Epithelial cell of esophagus (primary cell): ENCODE measurements around the gene FREM3.
A peak's percentile ranks its signal among the peaks of the same experiment; 100 is the strongest.

ENCODE experiments used
- DNase-seq: peaks from one replicate; pipeline ENCODE4 v3.0.0; 2010; ENCODE audit warnings: low read depth
- H3K4me3 ChIP-seq: 2 replicates; pipeline ENCODE4 v1.5.1; 2011; ENCODE audit warnings: mild to moderate bottlenecking, low read length, control low read depth
- TF ChIP-seq, protein P1 (sequence below): IDR thresholded peaks from 2 replicates; pipeline ENCODE4 v1.5.1; 2011; ENCODE audit warnings: low read depth, mild to moderate bottlenecking, low read length, control low read depth, inconsistent platforms; ENCODE audit not compliant: insufficient read depth; ENCODE audit errors: missing control alignments

FREM3 gene

GRCh38 chr4:143617994-143618679 lies 82.3 kb downstream of the FREM3 start:
- H3K4me3 ChIP-seq: no peak overlapping the region
- no peak for DNase-seq
- TF ChIP-seq, protein P1, sequence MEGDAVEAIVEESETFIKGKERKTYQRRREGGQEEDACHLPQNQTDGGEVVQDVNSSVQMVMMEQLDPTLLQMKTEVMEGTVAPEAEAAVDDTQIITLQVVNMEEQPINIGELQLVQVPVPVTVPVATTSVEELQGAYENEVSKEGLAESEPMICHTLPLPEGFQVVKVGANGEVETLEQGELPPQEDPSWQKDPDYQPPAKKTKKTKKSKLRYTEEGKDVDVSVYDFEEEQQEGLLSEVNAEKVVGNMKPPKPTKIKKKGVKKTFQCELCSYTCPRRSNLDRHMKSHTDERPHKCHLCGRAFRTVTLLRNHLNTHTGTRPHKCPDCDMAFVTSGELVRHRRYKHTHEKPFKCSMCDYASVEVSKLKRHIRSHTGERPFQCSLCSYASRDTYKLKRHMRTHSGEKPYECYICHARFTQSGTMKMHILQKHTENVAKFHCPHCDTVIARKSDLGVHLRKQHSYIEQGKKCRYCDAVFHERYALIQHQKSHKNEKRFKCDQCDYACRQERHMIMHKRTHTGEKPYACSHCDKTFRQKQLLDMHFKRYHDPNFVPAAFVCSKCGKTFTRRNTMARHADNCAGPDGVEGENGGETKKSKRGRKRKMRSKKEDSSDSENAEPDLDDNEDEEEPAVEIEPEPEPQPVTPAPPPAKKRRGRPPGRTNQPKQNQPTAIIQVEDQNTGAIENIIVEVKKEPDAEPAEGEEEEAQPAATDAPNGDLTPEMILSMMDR: no peak

DNA sequence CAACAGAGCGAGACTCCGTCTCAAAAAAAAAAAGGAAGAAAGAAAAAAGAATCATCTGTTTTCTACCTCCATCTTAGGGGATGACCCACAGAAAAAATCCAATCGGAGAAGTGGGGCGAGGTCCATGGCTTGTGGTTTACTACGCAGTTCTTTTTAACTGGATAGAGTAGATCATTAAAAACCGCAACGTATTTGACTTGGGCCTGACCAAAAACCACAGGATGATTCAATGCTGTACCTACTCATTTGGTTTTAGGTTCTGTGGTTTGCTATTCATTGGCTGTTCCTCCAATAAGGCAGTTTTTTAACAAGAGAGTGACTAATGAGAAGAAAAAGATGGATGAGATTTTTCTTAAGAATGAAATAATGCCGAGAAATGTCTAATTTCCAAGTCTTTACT lies 83.7 kb downstream of the FREM3 start:
- TF ChIP-seq, protein P1: no peak
- peak; percentile 23 for DNase-seq
- H3K4me3 ChIP-seq: no peak overlapping the region

DNA sequence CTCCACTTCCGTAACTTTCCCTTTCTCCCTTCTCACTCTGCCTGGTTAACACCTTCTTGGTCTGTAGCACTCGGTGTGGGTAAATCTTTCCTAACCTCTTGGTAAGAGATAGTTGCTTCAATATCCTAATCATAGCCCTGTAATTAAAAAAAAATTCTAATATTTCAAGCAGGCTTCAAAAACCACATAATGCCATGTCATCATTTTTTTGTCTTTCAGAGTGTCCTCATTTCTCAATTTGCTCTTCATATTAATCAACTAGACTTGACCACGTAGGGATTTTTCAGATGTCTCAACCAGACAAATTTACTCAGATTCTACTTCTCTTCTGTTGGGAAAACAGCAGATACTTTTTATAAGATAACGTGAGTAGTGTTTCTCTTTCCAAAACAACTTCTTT lies 91.0 kb downstream of the FREM3 start:
- DNase-seq: no peak
- TF ChIP-seq, protein P1: no peak
- no peak overlapping the region for H3K4me3 ChIP-seq

GRCh38 chr4:143606480-143606879 lies 94.0 kb downstream of the FREM3 start:
- DNase-seq: peak; percentile 17
- TF ChIP-seq, protein P1: no peak
- no peak overlapping the region for H3K4me3 ChIP-seq

DNA sequence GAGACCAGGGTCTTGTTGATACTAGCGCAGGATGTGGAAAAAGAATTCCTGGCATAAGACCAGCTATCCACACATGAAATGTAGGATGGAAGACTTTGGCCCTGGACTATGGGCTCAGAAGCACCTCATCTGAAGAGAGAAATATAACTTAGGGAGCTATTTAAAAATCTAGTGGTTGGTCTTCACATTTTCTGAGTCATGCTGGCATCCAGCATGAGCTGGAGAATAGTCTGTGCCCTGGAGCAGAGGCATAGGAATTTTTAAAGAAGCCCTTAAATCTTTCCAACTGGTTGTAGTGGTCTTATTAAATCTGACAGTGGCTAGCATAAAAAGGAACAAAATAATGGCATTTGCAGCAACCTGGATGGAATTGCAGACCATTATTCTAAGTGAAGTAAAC lies 100.6 kb downstream of the FREM3 start:
- TF ChIP-seq, protein P1: no peak
- H3K4me3 ChIP-seq: no peak overlapping the region
- DNase-seq: no peak

- H3K4me3 ChIP-seq: no peak overlapping the region
- TF ChIP-seq, protein P1: no peak
- DNase-seq: no peak
These were observed 101.7 kb downstream of the FREM3 start for GRCh38 chr4:143598816-143599215.

DNA sequence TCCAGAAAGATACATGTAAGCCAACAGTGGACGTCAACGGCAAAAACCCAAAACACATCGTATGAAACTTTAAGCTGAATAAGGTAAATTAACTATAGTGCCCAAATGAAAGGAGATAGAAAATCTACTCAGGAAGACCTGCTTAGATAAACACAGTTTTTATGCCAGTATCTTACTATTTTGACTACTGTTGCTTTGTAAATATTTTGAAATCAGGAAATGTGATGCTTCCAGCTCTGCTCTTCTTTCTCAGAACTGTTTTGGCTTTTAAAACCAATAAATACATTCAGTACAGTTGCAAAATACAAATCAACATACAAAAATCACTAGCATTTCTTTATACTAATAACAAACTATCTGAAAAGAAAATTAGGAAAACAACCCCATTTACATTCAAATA lies 103.2 kb downstream of the FREM3 start:
- H3K4me3 ChIP-seq: no peak overlapping the region
- no peak for DNase-seq
- TF ChIP-seq, protein P1: no peak
